Measurements from ENCODE around the gene GGTLC2. TPM values are rescaled to one million over a fixed set of nuclear protein-coding genes. Genes with fewer than 3 reads are reported as not detected.
"Not testable (repeated sequence)": the region's sequence is repeated elsewhere in the genome, so short reads cannot be mapped to it uniquely, and the experiment has no call there.

Gene GGTLC2
- total RNA-seq, 1 experiment from 2014 or later, result not detected

DNA sequence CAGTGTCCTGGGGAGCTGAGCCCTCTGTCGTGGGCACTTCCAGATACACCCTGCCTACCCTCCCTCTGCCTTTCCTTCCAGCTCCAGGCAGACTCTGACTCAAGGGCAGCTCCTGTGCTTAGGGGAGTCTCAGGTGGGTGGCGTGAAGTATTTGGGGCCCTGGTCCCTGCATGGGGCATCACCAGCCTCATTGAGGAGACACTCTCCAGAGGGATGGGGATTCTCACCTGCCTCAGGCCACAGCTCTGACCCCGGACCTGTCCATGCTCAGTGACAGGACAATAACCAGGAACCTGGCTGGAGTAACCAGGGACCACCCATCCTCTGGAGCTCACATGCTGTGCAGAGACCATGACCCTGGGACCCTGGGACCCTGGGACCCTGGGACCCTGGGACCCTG, 41.2 kb downstream of the GGTLC2 start:
- BruUV-seq (replicated peaks), result no TSS peak
- H3K27ac ChIP-seq (ENCODE audit: low read length), result no peak overlapping the region

DNA sequence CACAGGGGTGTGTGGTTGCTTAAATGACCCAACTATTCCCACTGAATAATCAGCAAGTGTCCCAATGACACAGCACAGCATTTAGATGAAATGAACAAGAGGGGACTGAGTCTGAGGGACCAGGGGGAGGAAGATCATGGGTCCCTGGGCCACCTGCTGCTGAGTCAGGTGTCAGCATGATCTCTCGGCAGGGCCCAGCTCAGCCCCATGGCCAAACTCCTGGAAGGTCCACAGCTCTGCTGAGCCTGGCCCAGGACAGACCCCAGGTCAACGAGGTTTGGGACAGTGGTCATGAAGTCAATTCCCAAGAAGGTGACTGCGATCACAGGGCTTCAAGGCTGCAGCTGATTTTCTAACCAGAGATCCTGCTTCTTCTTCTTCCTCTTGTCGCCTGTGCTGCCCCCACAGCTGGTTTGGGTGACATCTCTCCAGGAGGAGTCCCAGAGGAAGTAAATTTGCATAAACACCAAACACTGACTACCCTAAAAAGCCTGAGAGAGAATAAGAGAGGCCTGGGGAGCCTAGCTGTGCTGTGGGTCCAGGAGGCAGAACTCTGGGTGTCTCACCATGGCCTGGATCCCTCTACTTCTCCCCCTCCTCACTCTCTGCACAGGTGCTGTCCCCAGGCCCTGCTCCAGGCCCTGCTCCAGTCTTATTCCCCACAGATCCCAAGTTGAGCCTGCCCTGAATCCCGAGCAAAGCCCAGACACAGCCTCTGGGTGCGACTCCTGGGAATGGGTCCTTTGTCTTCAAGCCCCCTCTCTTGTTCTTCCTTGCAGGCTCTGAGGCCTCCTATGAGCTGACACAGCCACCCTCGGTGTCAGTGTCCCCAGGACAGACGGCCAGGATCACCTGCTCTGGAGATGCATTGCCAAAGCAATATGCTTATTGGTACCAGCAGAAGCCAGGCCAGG, 42.0 kb downstream of the GGTLC2 start:
- H3K79me2 ChIP-seq (ENCODE audit: low read length); H3K9me2 ChIP-seq (replicated peaks; ENCODE audit: low read length); BruUV-seq (replicated peaks); H3K27me3 ChIP-seq (ENCODE audit: low read length); H3K36me3 ChIP-seq (ENCODE audit: low read depth, low read length); H3K4me3 ChIP-seq (ENCODE audit: low read length); H3K9me3 ChIP-seq (ENCODE audit: low read length); H4K20me1 ChIP-seq (ENCODE audit: low read length); DNase-seq; H2AFZ ChIP-seq (ENCODE audit: low read length); H3K27ac ChIP-seq (ENCODE audit: low read length); H3K4me2 ChIP-seq (ENCODE audit: low read length); H3K9ac ChIP-seq (ENCODE audit: low read length); H3F3A ChIP-seq (ENCODE audit: low read length, unreplicated experiment); intact Hi-C loops (cut with micrococcal nuclease); ATAC-seq: not testable (repeated sequence)
- POLR2A ChIA-PET (ENCODE audit: unreplicated experiment), result interaction anchor here (0.6 kb wide), 1 partner anchor 36 kb away, joined by 3 read pairs; no protein-coding TSS in a partner anchor
- peaks cover 30% of the 10 kb centered on the region for H3K4me1 ChIP-seq (ENCODE audit: insufficient read depth, low read length)
- CTCF ChIA-PET, result interaction anchor here (0.6 kb wide), 1 partner anchor 46 kb away, joined by 3 read pairs; no protein-coding TSS in a partner anchor

More for the DNA sequence above, 41.2 kb downstream of the GGTLC2 start:
- ChIA-PET POLR2A (ENCODE audit: unreplicated experiment) (interaction anchor here (0.6 kb wide), 1 partner anchor 37 kb away, joined by 3 read pairs; no protein-coding TSS in a partner anchor), CTCF (interaction anchor here (0.6 to 1.3 kb wide), 2 partner anchors 19 to 45 kb away, joined by 3 to 6 read pairs; no protein-coding TSS in a partner anchor)
- no peak overlapping the region for H3K4me2 ChIP-seq (ENCODE audit: low read length)
- H3K79me2 ChIP-seq (ENCODE audit: low read length), result no peaks in the 10 kb centered on the region
- no peak overlapping the region for H2AFZ ChIP-seq (ENCODE audit: low read length)
- TF ChIP-seq EZH2phosphoT487 (IDR thresholded peaks at IDR 0.05; ENCODE audit: borderline replicate concordance, low read length), result no peak
- no peak for TF ChIP-seq EZH2 (IDR thresholded peaks at IDR 0.05; ENCODE audit: low read length, unreplicated experiment)
- no peak for TF ChIP-seq CTCF (conservative IDR thresholded peaks at IDR 0.05; ENCODE audit: low read depth, low read length)
- intact Hi-C loops (cut with micrococcal nuclease), result no loop called here
- H3K9ac ChIP-seq (ENCODE audit: low read length), result no peak overlapping the region
- H3K9me2 ChIP-seq (replicated peaks; ENCODE audit: low read length), result no peaks in the 10 kb centered on the region
- H3K36me3 ChIP-seq (ENCODE audit: low read depth, low read length), result no peaks in the 10 kb centered on the region
- ATAC-seq (no peak), DNase-seq (no peak)
- H3K27me3 ChIP-seq (ENCODE audit: low read length), result no peaks in the 10 kb centered on the region
- no peaks in the 10 kb centered on the region for H3K9me3 ChIP-seq (ENCODE audit: low read length)
- no peaks in the 10 kb centered on the region for H4K20me1 ChIP-seq (ENCODE audit: low read length)
- peaks cover 28% of the 10 kb centered on the region for H3K4me1 ChIP-seq (ENCODE audit: insufficient read depth, low read length)
- H3K4me3 ChIP-seq (ENCODE audit: low read length), result no peak overlapping the region
- H3F3A ChIP-seq (ENCODE audit: low read length, unreplicated experiment), result no peaks in the 10 kb centered on the region

- no peaks in the 10 kb centered on the region for H3K9me3 ChIP-seq (ENCODE audit: low read length)
- H3K9ac ChIP-seq (ENCODE audit: low read length), result no peak overlapping the region
- no TSS peak for BruUV-seq (replicated peaks)
- H2AFZ ChIP-seq (ENCODE audit: low read length), result no peak overlapping the region
- no peaks in the 10 kb centered on the region for H4K20me1 ChIP-seq (ENCODE audit: low read length)
- POLR2A ChIA-PET (ENCODE audit: unreplicated experiment), result no interaction called here
- no peaks in the 10 kb centered on the region for H3F3A ChIP-seq (ENCODE audit: low read length, unreplicated experiment)
- H3K4me2 ChIP-seq (ENCODE audit: low read length), result no peak overlapping the region
- intact Hi-C loops (cut with micrococcal nuclease), result no loop called here
- H3K4me3 ChIP-seq (ENCODE audit: low read length), result no peak overlapping the region
- H3K27me3 ChIP-seq (ENCODE audit: low read length), result no peaks in the 10 kb centered on the region
- peaks cover 43% of the 10 kb centered on the region for H3K4me1 ChIP-seq (ENCODE audit: insufficient read depth, low read length)
- ATAC-seq (peak; percentile 57), DNase-seq (peak; percentile 57)
- H3K9me2 ChIP-seq (replicated peaks; ENCODE audit: low read length), result no peaks in the 10 kb centered on the region
- H3K79me2 ChIP-seq (ENCODE audit: low read length), result no peaks in the 10 kb centered on the region
- TF ChIP-seq EZH2 (IDR thresholded peaks at IDR 0.05; ENCODE audit: low read length, unreplicated experiment) (no peak), CTCF (conservative IDR thresholded peaks at IDR 0.05; ENCODE audit: low read depth, low read length) (peak; percentile 66)
- no peak overlapping the region for H3K27ac ChIP-seq (ENCODE audit: low read length)
- no peaks in the 10 kb centered on the region for H3K36me3 ChIP-seq (ENCODE audit: low read depth, low read length)
- CTCF ChIA-PET, result no interaction called here
These were observed 43.5 kb downstream of the GGTLC2 start for GRCh38 chr22:22687638-22688500.
